ENCODE measurements around the gene DOCK10. TPM values are rescaled to one million over a fixed set of nuclear protein-coding genes. Genes with fewer than 3 reads are reported as not detected.

Gene DOCK10
- total and polyA plus RNA-seq, 2 donors (not counting 3 experiments of a cell fraction or from before 2014, with no cell fraction given), result 5.8 to 23.0 TPM

DNA sequence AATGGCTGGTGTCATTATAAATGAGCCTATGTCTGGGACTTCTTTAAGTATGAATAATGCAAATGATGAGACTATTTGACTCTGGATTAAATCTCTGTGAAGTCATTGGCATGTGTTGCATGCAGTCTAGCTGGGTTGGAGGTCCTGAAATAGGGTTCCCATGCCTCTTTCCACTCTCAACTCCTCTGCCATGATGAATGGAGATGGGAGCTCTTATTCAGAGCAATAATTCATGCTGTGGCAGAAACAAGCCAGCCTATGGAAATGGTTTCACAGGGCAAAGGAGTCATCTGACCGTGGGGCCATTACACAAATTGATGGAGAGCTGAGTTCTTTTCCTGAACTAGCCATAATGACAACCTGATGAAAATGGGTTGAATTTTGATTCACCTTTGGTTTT, 310.6 kb downstream of the DOCK10 start:
- Histone ChIP-seq H3K36me3 (ENCODE audit: control insufficient read depth in 2 of 2, extremely low read depth in 1 of 2, insufficient read depth in 2 of 2, low read length in 2 of 2) (no peaks in the 10 kb centered on the region), H3K4me2 (ENCODE audit: insufficient read depth, low read length) (no peak overlapping the region), H3K9me1 (replicated peaks; ENCODE audit: control insufficient read depth, extremely low read depth, insufficient read depth, low read length) (no peaks in the 10 kb centered on the region), H3K27ac (ENCODE audit: insufficient read depth, low read depth, low read length) (no peak overlapping the region), H3K27me3 (ENCODE audit: control insufficient read depth in 2 of 2, insufficient read depth in 2 of 2, low read length in 2 of 2) (no peaks in the 10 kb centered on the region), H3K4me3 (replicated peaks in 1 of 3; ENCODE audit: insufficient read depth in 1 of 3, low read depth in 1 of 3, low read length in 3 of 3) (no peak overlapping the region), H3K4me1 (ENCODE audit: control insufficient read depth, extremely low read depth, insufficient read depth, low read length) (no peaks in the 10 kb centered on the region), H3K9me3 (replicated peaks; ENCODE audit: control insufficient read depth, insufficient read depth, low read length) (no peaks in the 10 kb centered on the region), H4K20me1 (replicated peaks; ENCODE audit: control insufficient read depth, extremely low read depth, insufficient read depth, low read length) (no peaks in the 10 kb centered on the region), H3K79me2 (ENCODE audit: control insufficient read depth, insufficient read depth, low read length) (no peaks in the 10 kb centered on the region), H3K9ac (replicated peaks; ENCODE audit: extremely low read depth, insufficient read depth, low read length) (no peak overlapping the region), H2AFZ (ENCODE audit: low read depth, low read length) (no peak overlapping the region)
- no peak for TF ChIP-seq MYC (IDR thresholded peaks at IDR 0.05; ENCODE audit: low read depth, low read length)
- TF ChIP-seq, protein P1, sequence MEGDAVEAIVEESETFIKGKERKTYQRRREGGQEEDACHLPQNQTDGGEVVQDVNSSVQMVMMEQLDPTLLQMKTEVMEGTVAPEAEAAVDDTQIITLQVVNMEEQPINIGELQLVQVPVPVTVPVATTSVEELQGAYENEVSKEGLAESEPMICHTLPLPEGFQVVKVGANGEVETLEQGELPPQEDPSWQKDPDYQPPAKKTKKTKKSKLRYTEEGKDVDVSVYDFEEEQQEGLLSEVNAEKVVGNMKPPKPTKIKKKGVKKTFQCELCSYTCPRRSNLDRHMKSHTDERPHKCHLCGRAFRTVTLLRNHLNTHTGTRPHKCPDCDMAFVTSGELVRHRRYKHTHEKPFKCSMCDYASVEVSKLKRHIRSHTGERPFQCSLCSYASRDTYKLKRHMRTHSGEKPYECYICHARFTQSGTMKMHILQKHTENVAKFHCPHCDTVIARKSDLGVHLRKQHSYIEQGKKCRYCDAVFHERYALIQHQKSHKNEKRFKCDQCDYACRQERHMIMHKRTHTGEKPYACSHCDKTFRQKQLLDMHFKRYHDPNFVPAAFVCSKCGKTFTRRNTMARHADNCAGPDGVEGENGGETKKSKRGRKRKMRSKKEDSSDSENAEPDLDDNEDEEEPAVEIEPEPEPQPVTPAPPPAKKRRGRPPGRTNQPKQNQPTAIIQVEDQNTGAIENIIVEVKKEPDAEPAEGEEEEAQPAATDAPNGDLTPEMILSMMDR (IDR thresholded peaks at IDR 0.05; ENCODE audit: extremely low read depth in 1 of 2, insufficient read depth in 1 of 2, low read depth in 1 of 2, low read length in 2 of 2), result no peak
- TF ChIP-seq GATA2 (IDR thresholded peaks at IDR 0.05; ENCODE audit: insufficient read depth, insufficient read length, low read depth, low read length), result no peak
- TF ChIP-seq EZH2 (IDR thresholded peaks at IDR 0.05; ENCODE audit: borderline replicate concordance, low read depth, low read length, severe bottlenecking), result no peak
- TF ChIP-seq, protein P2, sequence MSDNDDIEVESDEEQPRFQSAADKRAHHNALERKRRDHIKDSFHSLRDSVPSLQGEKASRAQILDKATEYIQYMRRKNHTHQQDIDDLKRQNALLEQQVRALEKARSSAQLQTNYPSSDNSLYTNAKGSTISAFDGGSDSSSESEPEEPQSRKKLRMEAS (IDR thresholded peaks at IDR 0.05; ENCODE audit: insufficient read depth, insufficient read length), result no peak
- TF ChIP-seq POLR2A (IDR thresholded peaks at IDR 0.05; ENCODE audit: low read depth, low read length), result no peak
- no peak for TF ChIP-seq POLR2AphosphoS5 (IDR thresholded peaks at IDR 0.05; ENCODE audit: insufficient read depth, low read depth, low read length)
- TF ChIP-seq JUN (IDR thresholded peaks at IDR 0.05; ENCODE audit: borderline replicate concordance, insufficient read depth, insufficient read length, low read depth), result no peak
- TF ChIP-seq FOS (IDR thresholded peaks at IDR 0.05; ENCODE audit: borderline replicate concordance, insufficient read depth, low read length), result no peak
- ChIA-PET CTCF (no interaction called here), POLR2A (no interaction called here)
- no peak for DNase-seq (ENCODE audit: low read depth, low spot score)
- intact Hi-C loops (cut with micrococcal nuclease) (no loop called here), dilution Hi-C loops (cut with MboI; ENCODE audit: extremely low pct_ligation_motif_present, low sequenced_read_pairs) (no loop called here)
- no TSS peak for BruUV-seq (replicated peaks)
- no peak for FAIRE-seq
